Thyroid gland (tissue), 4 donors: ENCODE data around the gene ATG16L1.

Source experiments
- POLR2A ChIP-seq, 2 donors: fragments of 450-650 bp; IDR thresholded peaks; one replicate each; pipeline ENCODE4 v1.6.1; 2017; ENCODE audit warnings: antibody characterized with exemption in 2 of 2, mild to moderate bottlenecking in 2 of 2, moderate library complexity in 1 of 2
- TF ChIP-seq, protein P1 (sequence below), 6 experiments: fragments of 200-600 bp in 3 of 6; fragments of 450-650 bp in 3 of 6; sonication (generic) in 3 of 6; IDR thresholded peaks; one replicate each; pipeline ENCODE4 v1.5.1; 2016 to 2019; ENCODE audit warnings: antibody characterized with exemption in 6 of 6, mild to moderate bottlenecking in 2 of 6, inconsistent platforms in 1 of 6, moderate library complexity in 1 of 6

DNA sequence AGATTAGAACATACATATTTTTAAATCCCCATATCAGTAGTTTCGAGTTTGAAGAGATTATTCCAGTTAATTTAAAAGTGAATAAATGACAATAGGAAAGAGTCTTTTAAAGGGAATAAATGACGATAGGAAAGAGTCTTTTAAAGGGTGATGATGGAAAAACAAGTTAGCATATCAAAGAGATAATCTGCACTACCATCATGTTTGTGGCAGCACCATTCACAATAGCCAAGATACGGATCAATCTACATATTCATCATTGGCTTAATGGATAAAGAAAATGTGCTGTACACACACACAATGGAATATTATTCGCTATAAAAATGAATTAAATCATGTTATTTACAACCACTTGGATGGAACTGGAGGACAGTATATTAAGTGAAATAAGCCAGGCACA is 15.0 kb downstream of the ATG16L1 start:
- TF ChIP-seq POLR2A (IDR thresholded peaks at IDR 0.05), result no peak
- TF ChIP-seq, protein P1, sequence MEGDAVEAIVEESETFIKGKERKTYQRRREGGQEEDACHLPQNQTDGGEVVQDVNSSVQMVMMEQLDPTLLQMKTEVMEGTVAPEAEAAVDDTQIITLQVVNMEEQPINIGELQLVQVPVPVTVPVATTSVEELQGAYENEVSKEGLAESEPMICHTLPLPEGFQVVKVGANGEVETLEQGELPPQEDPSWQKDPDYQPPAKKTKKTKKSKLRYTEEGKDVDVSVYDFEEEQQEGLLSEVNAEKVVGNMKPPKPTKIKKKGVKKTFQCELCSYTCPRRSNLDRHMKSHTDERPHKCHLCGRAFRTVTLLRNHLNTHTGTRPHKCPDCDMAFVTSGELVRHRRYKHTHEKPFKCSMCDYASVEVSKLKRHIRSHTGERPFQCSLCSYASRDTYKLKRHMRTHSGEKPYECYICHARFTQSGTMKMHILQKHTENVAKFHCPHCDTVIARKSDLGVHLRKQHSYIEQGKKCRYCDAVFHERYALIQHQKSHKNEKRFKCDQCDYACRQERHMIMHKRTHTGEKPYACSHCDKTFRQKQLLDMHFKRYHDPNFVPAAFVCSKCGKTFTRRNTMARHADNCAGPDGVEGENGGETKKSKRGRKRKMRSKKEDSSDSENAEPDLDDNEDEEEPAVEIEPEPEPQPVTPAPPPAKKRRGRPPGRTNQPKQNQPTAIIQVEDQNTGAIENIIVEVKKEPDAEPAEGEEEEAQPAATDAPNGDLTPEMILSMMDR (IDR thresholded peaks at IDR 0.05), result no peak
